Uterus (tissue), 4 donors: ENCODE measurements around the gene SERGEF. TPM values are rescaled to one million over a fixed set of nuclear protein-coding genes. Genes with fewer than 3 reads are reported as not detected.

ENCODE experiments used
- DNase-seq, 2 donors: peaks; one replicate each; pipeline ENCODE4 v3.0.0-alpha.2; 2019 to 2020
- H3K27ac ChIP-seq, 2 donors: fragments of 200-600 bp; sonication (generic); 1 replicate in 1 of 2; 2 replicates in 1 of 2; pipeline ENCODE4 v1.5.1; 2016 to 2018
- H3K27me3 ChIP-seq, 2 donors: fragments of 200-600 bp; sonication (generic); one replicate each; pipeline ENCODE4 v1.5.1; 2018 to 2019; ENCODE audit warnings: control low read depth in 1 of 2
- H3K36me3 ChIP-seq, 2 donors: fragments of 200-600 bp; sonication (generic); one replicate each; pipeline ENCODE4 v1.5.1; 2019; ENCODE audit warnings: control low read depth in 1 of 2
- H3K4me1 ChIP-seq, 2 donors: fragments of 200-600 bp; sonication (generic); one replicate each; pipeline ENCODE4 v1.5.1; 2018 to 2019; ENCODE audit warnings: control low read depth in 1 of 2
- H3K4me3 ChIP-seq, 2 donors: fragments of 200-600 bp; sonication (generic); 1 replicate in 1 of 2; 2 replicates in 1 of 2; pipeline ENCODE4 v1.5.1; 2018 to 2019; ENCODE audit warnings: mild to moderate bottlenecking in 1 of 2
- H3K9me3 ChIP-seq, 2 donors: fragments of 200-600 bp; sonication (generic); one replicate each; pipeline ENCODE4 v1.5.1; 2019; ENCODE audit warnings: control low read depth in 1 of 2
- CTCF ChIP-seq, 4 experiments: fragments of 200-600 bp in 2 of 4; fragments of 450-650 bp in 2 of 4; sonication (generic) in 2 of 4; IDR thresholded peaks; one replicate each; pipeline ENCODE4 v1.5.1; 2016 to 2019; ENCODE audit warnings: antibody characterized with exemption in 4 of 4, mild to moderate bottlenecking in 2 of 4, moderate library complexity in 1 of 4
- POLR2A ChIP-seq, 2 donors: fragments of 450-650 bp; IDR thresholded peaks; one replicate each; pipeline ENCODE4 v1.6.1; 2016; ENCODE audit warnings: antibody characterized with exemption in 2 of 2, mild to moderate bottlenecking in 1 of 2, moderate library complexity in 1 of 2
- intact Hi-C: fragments of 100-400 bp; cut with DNase I; formaldehyde crosslinking; loops from one replicate; pipeline ENCODE4 v1.15.1; 2023; ENCODE audit warnings: low total_unique reads
- total RNA-seq, 4 donors: library from RNA; depleted of rRNA in 3 of 4; stranded (reverse); fragments of >200 nt in 3 of 4; gene quantifications; one replicate each; pipeline versions ENCODE4 v1.1.0 to v1.2.4, GENCODE V29; 2014 to 2023
- donor health status: DM: yes; HTN: yes; CAD: no.

Gene SERGEF
- total RNA-seq, 4 donors from 2014 or later: 12.6 to 64.4 (median 43.7) TPM

- Histone ChIP-seq H3K9me3 (no peaks in the 10 kb centered on the region), H3K27ac (no peak overlapping the region), H3K4me3 (no peak overlapping the region), H3K4me1 (no peaks in the 10 kb centered on the region), H3K36me3 (no peaks in the 10 kb centered on the region), H3K27me3 (no peaks in the 10 kb centered on the region)
- no peak for DNase-seq
- no peak for TF ChIP-seq POLR2A (IDR thresholded peaks at IDR 0.05)
- no peak for TF ChIP-seq CTCF (IDR thresholded peaks at IDR 0.05)
- intact Hi-C loops: no loop called here
Observed at GRCh38 chr11:17821648-17822400, 191.0 kb downstream of the SERGEF start.

GRCh38 chr11:17816232-17816931, 196.5 kb downstream of the SERGEF start:
- intact Hi-C loops: no loop called here
- peaks cover 0 to 6% of the 10 kb centered on the region in 2 donors for H3K4me1 ChIP-seq
- no peaks in the 10 kb centered on the region for H3K36me3 ChIP-seq
- no peak overlapping the region for H3K4me3 ChIP-seq
- H3K27me3 ChIP-seq: no peaks in the 10 kb centered on the region
- DNase-seq: no peak
- H3K9me3 ChIP-seq: no peaks in the 10 kb centered on the region
- H3K27ac ChIP-seq: no peak overlapping the region
- TF ChIP-seq CTCF (IDR thresholded peaks at IDR 0.05): no peak
- TF ChIP-seq POLR2A (IDR thresholded peaks at IDR 0.05): no peak

GRCh38 chr11:17814546-17814945, 198.3 kb downstream of the SERGEF start:
- no peaks in the 10 kb centered on the region for H3K36me3 ChIP-seq
- H3K4me3 ChIP-seq: no peak overlapping the region
- no peak overlapping the region for H3K27ac ChIP-seq
- H3K9me3 ChIP-seq: no peaks in the 10 kb centered on the region
- TF ChIP-seq POLR2A (IDR thresholded peaks at IDR 0.05) (no peak), CTCF (IDR thresholded peaks at IDR 0.05) (no peak)
- no peak for DNase-seq
- no peaks in the 10 kb centered on the region for H3K27me3 ChIP-seq
- peaks cover 0 to 6% of the 10 kb centered on the region in 2 donors for H3K4me1 ChIP-seq
- intact Hi-C loops: no loop called here

- intact Hi-C loops: no loop called here
- DNase-seq: no peak
- TF ChIP-seq POLR2A (IDR thresholded peaks at IDR 0.05): no peak
- TF ChIP-seq CTCF (IDR thresholded peaks at IDR 0.05): no peak
- peaks cover 0 to 6% of the 10 kb centered on the region in 2 donors for H3K4me1 ChIP-seq
- H3K36me3 ChIP-seq: no peaks in the 10 kb centered on the region
- H3K27ac ChIP-seq: peak overlapping the region in 1 of 2 donors; percentile 47
- H3K27me3 ChIP-seq: no peaks in the 10 kb centered on the region
- H3K4me3 ChIP-seq: no peak overlapping the region
- no peaks in the 10 kb centered on the region for H3K9me3 ChIP-seq
Observed at GRCh38 chr11:17813391-17814059, 199.3 kb downstream of the SERGEF start.

- no peak for DNase-seq
- Histone ChIP-seq H3K27me3 (no peaks in the 10 kb centered on the region), H3K4me3 (no peak overlapping the region), H3K9me3 (no peaks in the 10 kb centered on the region), H3K36me3 (no peaks in the 10 kb centered on the region), H3K4me1 (peaks cover 0 to 6% of the 10 kb centered on the region in 2 donors), H3K27ac (peak overlapping the region in 1 of 2 donors; percentile 47)
- TF ChIP-seq POLR2A (IDR thresholded peaks at IDR 0.05): no peak
- TF ChIP-seq CTCF (IDR thresholded peaks at IDR 0.05): no peak
- intact Hi-C loops: no loop called here
Observed at GRCh38 chr11:17812865-17813187, 200.0 kb downstream of the SERGEF start.
